ENCODE data around the gene SKI.

Gene SKI

DNA sequence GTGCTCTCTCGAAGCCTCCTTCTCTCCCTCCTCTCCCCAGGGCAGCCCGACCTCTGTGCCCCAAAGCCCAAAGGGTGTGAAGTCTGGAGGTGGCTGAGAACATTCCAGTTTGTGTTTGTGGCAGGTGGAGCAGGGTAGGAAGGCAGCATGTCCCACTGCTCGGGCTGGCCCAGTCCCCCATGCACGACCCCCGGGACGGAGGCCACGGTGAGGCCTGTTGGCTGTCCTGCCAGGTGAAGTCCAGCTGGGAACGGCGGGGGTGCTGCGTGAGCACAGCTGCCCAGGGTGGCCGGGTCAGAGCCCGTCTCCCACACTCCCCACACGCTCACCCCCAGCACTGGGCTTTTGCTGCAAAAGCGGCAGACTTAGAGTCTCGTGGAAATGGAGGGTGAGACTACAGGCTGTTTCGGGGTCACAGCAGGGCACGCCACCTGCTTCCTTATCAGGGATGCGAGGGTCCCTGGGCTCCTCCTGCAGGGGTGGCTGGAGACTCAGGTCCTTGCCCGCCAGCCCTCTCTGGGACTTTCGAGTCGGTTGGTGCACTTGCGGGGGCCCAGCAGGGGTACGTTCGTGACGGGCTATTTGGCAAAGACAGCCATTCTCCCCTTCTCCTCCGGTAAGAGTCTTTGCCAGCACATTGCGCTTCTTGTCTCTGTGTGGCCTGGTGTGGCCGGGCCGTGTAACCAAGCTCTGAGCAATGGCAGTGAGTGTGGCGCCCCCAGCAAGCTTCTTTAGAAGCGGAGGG is 123.0 kb downstream of the SKI start:
- TF ChIP-seq, protein P1, sequence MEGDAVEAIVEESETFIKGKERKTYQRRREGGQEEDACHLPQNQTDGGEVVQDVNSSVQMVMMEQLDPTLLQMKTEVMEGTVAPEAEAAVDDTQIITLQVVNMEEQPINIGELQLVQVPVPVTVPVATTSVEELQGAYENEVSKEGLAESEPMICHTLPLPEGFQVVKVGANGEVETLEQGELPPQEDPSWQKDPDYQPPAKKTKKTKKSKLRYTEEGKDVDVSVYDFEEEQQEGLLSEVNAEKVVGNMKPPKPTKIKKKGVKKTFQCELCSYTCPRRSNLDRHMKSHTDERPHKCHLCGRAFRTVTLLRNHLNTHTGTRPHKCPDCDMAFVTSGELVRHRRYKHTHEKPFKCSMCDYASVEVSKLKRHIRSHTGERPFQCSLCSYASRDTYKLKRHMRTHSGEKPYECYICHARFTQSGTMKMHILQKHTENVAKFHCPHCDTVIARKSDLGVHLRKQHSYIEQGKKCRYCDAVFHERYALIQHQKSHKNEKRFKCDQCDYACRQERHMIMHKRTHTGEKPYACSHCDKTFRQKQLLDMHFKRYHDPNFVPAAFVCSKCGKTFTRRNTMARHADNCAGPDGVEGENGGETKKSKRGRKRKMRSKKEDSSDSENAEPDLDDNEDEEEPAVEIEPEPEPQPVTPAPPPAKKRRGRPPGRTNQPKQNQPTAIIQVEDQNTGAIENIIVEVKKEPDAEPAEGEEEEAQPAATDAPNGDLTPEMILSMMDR (IDR thresholded peaks at IDR 0.05; ENCODE audit: control insufficient read depth, insufficient read depth, low read depth, low read length, missing control alignments): no peak
- H3K4me3 ChIP-seq (ENCODE audit: control insufficient read depth, low read depth, low read length): no peak overlapping the region
- DNase-seq (ENCODE audit: low read depth): no peak

DNA sequence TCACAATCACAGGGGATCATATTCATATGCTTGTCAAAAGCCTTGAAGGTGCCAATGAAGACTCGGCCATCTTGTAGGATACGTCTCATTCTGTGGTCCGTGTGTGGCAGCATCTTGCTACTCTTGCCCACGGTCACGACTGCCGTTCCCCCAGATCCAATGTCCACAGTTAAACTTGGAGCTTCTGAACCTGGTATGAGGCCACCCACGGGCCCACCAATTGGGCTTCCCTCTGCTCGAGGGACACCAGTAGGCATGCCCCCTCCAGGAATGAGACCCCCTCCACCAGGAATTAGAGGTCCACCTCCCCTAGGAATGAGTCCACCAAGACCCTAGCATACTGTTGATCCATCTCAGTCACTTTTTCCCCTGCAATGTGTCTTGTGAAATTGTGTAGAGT is 123.6 kb downstream of the SKI start:
- TF ChIP-seq, protein P1 (IDR thresholded peaks at IDR 0.05; ENCODE audit: control insufficient read depth, insufficient read depth, low read depth, low read length, missing control alignments): no peak
- DNase-seq (ENCODE audit: low read depth): no peak
- H3K4me3 ChIP-seq (ENCODE audit: control insufficient read depth, low read depth, low read length): no peak overlapping the region

DNA sequence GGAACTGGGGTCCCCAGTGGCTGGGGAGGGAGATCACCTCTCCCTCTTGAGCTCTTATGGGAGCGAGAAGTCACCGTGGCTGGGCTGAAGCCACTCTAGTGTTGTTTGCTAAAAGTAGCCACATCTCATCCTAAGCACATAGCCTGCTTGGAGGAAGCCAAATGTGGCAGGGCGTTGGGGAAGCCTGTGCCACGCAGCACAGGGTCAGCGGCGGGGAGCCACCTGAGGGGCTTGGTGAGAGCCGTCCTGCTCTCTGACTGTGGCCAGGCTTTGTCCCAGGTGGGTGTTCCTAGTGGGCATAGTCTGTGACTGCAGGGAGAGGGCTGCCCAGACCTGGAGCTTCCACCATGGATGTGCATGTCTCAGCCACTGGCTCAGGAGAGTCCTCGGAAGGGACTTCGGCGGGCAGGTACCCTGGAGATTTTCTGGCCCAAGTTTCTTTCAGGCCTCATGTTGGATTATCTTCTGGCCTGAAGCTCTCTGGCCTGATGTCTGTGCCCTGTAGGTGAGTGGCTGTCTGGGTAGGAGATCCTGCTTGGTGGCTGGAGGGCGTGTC is 124.3 kb downstream of the SKI start:
- DNase-seq (ENCODE audit: low read depth): no peak
- H3K4me3 ChIP-seq (ENCODE audit: control insufficient read depth, low read depth, low read length): no peak overlapping the region
- TF ChIP-seq, protein P1 (IDR thresholded peaks at IDR 0.05; ENCODE audit: control insufficient read depth, insufficient read depth, low read depth, low read length, missing control alignments): no peak

DNA sequence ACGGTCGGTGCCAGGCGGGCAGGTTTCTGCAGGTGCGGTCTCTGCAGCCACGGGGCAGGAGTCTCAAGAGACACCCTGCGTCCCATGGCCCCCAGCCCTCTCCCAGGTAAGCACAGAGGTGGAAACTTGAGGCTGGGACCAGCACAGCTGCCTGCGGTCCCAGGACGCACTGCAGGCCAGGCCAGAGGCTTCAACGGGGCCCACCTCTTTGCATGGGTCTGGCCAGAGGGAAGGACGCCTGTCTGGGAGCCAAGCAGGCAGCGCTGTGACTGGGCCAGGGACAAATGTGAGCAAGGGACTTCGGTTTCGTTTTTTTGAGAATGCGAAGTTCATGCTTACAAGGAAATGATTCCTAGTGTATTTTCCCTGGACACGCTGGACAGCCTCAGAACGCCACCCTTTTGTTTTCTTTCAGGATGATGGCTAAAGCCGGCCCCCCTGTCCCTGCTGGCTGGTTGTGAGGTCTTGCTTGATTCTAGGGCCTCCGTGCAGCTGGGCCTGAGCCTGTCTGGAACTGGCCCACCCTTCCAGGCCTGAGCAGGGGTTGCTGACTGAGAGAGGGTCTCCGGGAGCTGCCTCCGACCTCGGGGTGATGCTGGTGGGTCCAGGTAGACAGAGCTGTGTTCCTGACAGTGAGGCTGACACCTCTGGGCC is 124.9 kb downstream of the SKI start:
- H3K4me3 ChIP-seq (ENCODE audit: control insufficient read depth, low read depth, low read length): no peak overlapping the region
- no peak for DNase-seq (ENCODE audit: low read depth)
- TF ChIP-seq, protein P1 (IDR thresholded peaks at IDR 0.05; ENCODE audit: control insufficient read depth, insufficient read depth, low read depth, low read length, missing control alignments): no peak

DNA sequence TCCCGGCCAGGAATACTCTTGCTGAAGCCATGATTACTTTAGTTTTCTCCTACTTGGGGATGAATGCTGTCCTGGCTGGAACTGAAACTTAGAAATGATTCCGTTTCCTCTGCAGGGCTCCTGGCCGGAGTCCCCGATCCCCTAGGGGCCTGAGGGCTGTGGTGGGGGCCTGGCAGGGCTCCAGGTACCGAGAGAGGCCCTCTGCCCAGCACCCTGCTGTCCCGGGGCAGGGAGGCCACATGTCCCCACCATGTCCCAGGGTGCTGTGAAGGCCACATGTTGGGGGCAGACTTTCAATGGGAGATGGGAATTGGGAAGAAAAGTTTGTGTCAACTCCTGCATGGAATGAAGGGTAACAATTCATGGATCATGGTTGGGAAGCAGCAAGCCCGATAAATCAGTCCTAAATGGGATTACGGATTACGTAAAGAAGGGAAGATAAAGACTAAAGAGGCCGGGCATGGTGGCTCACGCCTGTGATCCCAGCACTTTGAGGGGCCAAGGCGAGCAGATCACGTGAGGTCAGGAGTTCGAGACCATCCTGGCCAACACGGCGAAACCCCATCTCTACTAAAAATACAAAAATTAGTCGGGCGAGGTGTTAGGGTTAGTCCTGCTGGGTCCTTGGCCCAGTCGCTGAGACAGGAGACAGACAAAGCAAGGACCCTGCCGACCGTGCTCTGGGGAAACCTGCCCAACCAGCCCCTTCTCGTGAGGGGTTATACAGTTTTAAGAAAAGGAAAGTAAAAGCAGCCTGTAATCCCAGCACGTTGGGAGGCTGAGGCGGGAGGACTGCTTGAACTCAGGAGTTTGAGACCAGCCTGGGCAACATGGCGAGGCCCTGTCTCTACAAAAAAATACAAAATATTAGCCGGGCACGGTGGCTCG is 125.7 kb downstream of the SKI start:
- no peak overlapping the region for H3K4me3 ChIP-seq (ENCODE audit: control insufficient read depth, low read depth, low read length)
- no peak for DNase-seq (ENCODE audit: low read depth)
- TF ChIP-seq, protein P1 (IDR thresholded peaks at IDR 0.05; ENCODE audit: control insufficient read depth, insufficient read depth, low read depth, low read length, missing control alignments): no peak

Data from AG09309 (cell line).